GM12878 (cell line): ENCODE measurements around the gene CEBPB. TPM values are rescaled to one million over a fixed set of nuclear protein-coding genes. Genes with fewer than 3 reads are reported as not detected.
A peak's percentile ranks its signal among the peaks of the same experiment; 100 is the strongest.

Experiments used
- ATF7 ChIP-seq: fragments of 450-650 bp; IDR thresholded peaks from 2 replicates; pipeline ENCODE4 v1.6.1; 2016; ENCODE audit warnings: low read depth, mild to moderate bottlenecking
- BHLHE40 ChIP-seq, 2 experiments: fragments of 450-650 bp in 1 of 2; IDR thresholded peaks; 2 replicates each; pipeline ENCODE4 v1.6.1; 2011 to 2017; ENCODE audit warnings: low read depth in 2 of 2, borderline replicate concordance in 1 of 2, improper control_type of control experiment in 1 of 2, low read length in 1 of 2, mild to moderate bottlenecking in 1 of 2
- EED ChIP-seq: sonication (generic); IDR thresholded peaks from 2 replicates; pipeline ENCODE4 v1.6.1; 2016; ENCODE audit warnings: antibody characterized with exemption, low read depth
- EP300 ChIP-seq, 2 experiments: fragments of 150-350 bp in 1 of 2; IDR thresholded peaks; 2 replicates each; pipeline ENCODE4 v1.6.1; 2011 to 2012; ENCODE audit warnings: low read depth in 2 of 2, low read length in 2 of 2, borderline replicate concordance in 1 of 2, improper control_type of control experiment in 1 of 2, inconsistent platforms in 1 of 2; ENCODE audit not compliant: control insufficient read depth in 1 of 2
- FOXK2 ChIP-seq: fragments of 450-650 bp; IDR thresholded peaks from 2 replicates; pipeline ENCODE4 v1.6.1; 2017; ENCODE audit warnings: mild to moderate bottlenecking, moderate library complexity
- HDAC2 ChIP-seq: fragments of 200-600 bp; sonication (generic); IDR thresholded peaks from 2 replicates; pipeline ENCODE4 v1.6.1; 2017
- MTA3 ChIP-seq: IDR thresholded peaks from 2 replicates; pipeline ENCODE4 v1.6.1; 2012; ENCODE audit warnings: low read length, inconsistent platforms, borderline replicate concordance
- NBN ChIP-seq: fragments of 450-650 bp; IDR thresholded peaks from 2 replicates; pipeline ENCODE4 v1.6.1; 2016
- POLR2AphosphoS5 ChIP-seq: IDR thresholded peaks from 2 replicates; pipeline ENCODE4 v1.6.1; 2011; ENCODE audit warnings: mild to moderate bottlenecking, low read length, inconsistent platforms
- RCOR1 ChIP-seq: conservative IDR thresholded peaks from 2 replicates; pipeline ENCODE4 v1.6.1; 2012; ENCODE audit warnings: low read depth, low read length, improper control_type of control experiment
- RELA ChIP-seq: fragments of 450-650 bp; IDR thresholded peaks from 2 replicates; pipeline ENCODE4 v1.8.0; 2014; ENCODE audit warnings: borderline replicate concordance; ENCODE audit not compliant: partially characterized antibody
- RFX5 ChIP-seq: IDR thresholded peaks from 2 replicates; pipeline ENCODE4 v1.6.1; 2011; ENCODE audit warnings: low read depth, low read length, improper control_type of control experiment
- SIX5 ChIP-seq: IDR thresholded peaks from 2 replicates; pipeline ENCODE4 v1.6.1; 2011; ENCODE audit warnings: mild to moderate bottlenecking, low read depth, low read length, moderate library complexity; ENCODE audit not compliant: severe bottlenecking
- SREBF2 ChIP-seq: IDR thresholded peaks from 2 replicates; pipeline ENCODE4 v1.6.1; 2012; ENCODE audit warnings: mild to moderate bottlenecking, low read length
- STAT3 ChIP-seq: IDR thresholded peaks from 2 replicates; pipeline ENCODE4 v1.6.1; 2011; ENCODE audit warnings: low read depth, low read length, improper control_type of control experiment
- WRNIP1 ChIP-seq: IDR thresholded peaks from 2 replicates; pipeline ENCODE4 v1.6.1; 2011; ENCODE audit warnings: low read depth, low read length, improper control_type of control experiment, borderline replicate concordance
- ZBED1 ChIP-seq: IDR thresholded peaks from 2 replicates; pipeline ENCODE4 v1.6.1; 2016; ENCODE audit warnings: borderline replicate concordance
- polyA plus RNA-seq, 11 experiments: library from polyadenylated mRNA; depleted of rRNA in 4 of 11; unstranded in 6 of 11; stranded (reverse) in 5 of 11; fragments of >200 nt; fragmentation: Nextera tagmentation in 4 of 11; fragmentation: Illumina TruSeq in 1 of 11; extraction: Ambion mirVana in 4 of 11; extraction: Trizol in 1 of 11; gene quantifications; 1 replicate in 1 of 11; 2 replicates in 10 of 11; pipeline versions ENCODE4 v1.2.1 to v1.2.3, GENCODE V29; 2011 to 2016; ENCODE audit warnings: inconsistent platforms in 2 of 11, missing spikeins in 2 of 11, low read depth in 1 of 11
- total RNA-seq, 4 experiments: library from RNA; depleted of rRNA in 3 of 4; stranded (reverse); fragments of >200 nt in 3 of 4; fragmentation: Illumina TruSeq in 1 of 4; extraction: Trizol in 1 of 4; gene quantifications; 2 replicates each; pipeline versions ENCODE4 v1.2.1 to v1.2.3, GENCODE V29; 2013 to 2021
- TF ChIP-seq, protein P1 (sequence below): fragments of 450-650 bp; conservative IDR thresholded peaks from 2 replicates; pipeline ENCODE4 v1.6.1; 2017; ENCODE audit warnings: mild to moderate bottlenecking, moderate library complexity

Gene CEBPB
- total and polyA plus RNA-seq, 10 of the 15 experiments (the other 5 are each of a cell fraction or from before 2014, with no cell fraction given): 0.18 to 8.8 (median 1.6) TPM

DNA sequence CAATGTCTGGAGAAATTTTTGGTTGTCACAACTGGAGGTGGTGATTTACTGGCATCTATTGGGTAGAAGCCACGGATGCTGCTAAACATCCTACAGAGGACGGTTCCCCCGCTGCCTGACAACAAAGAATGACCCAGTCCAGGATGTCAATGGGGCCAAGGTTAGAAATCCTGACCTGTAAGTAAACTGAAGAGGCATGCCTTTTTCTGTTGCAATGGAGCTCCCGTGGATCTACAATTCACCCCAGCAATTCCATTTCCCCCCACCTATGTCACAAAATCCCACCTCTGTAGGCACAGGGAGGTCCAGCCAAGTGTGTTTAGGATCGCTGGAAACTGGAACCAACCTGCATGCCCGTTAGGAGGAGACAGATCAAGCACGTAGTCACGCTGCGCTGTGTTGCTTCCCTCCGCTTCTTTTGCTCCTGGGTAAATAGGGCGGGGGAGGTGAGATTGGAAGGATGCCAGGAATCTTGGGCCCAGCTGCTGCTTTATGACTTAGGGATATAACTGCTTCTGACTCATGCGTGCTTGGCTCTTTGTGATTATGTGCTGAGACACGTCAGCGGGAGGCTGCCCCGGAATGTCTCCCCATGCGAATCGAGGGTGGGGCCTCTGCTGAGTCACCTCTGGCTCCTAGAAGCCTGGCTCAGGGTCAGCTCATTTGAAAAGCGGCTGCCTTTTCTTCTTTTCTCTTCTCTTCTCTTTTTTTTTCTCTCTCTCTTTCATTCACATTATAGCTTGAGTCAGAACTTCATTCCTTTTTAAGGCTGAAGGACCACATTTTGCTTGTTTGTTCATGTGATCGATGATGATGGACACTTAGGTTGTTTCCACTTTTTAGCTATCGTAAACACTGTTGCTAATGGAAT, 24.7 kb upstream of the CEBPB start (continued):
- TF ChIP-seq EP300 (IDR thresholded peaks at IDR 0.05; ENCODE audit: borderline replicate concordance in 1 of 2, control insufficient read depth in 1 of 2, low read depth in 2 of 2, low read length in 2 of 2) (peak in 1 of 2 experiments; percentile 43; a peak in 1 of 4 replicates), BHLHE40 (IDR thresholded peaks at IDR 0.05; ENCODE audit: borderline replicate concordance in 1 of 2, low read depth in 2 of 2, low read length in 1 of 2) (peak; percentile 28 to 67; a peak in 1 of 4 replicates), HDAC2 (no peak), RELA (peak; percentile 48), RCOR1 (no peak), ZBED1 (no peak), ATF7 (peak; percentile 77), SREBF2 (no peak), NBN (peak; percentile 78), STAT3 (no peak), EED (peak; percentile 69; the same call in 1 of the 2 replicates), FOXK2 (peak; percentile 38), POLR2AphosphoS5 (peak; percentile 76), MTA3 (no peak), SIX5 (no peak), WRNIP1 (0 out of 2 replicates have a peak, but pooled peaks have one; percentile 60), RFX5 (no peak)
- TF ChIP-seq, protein P1, sequence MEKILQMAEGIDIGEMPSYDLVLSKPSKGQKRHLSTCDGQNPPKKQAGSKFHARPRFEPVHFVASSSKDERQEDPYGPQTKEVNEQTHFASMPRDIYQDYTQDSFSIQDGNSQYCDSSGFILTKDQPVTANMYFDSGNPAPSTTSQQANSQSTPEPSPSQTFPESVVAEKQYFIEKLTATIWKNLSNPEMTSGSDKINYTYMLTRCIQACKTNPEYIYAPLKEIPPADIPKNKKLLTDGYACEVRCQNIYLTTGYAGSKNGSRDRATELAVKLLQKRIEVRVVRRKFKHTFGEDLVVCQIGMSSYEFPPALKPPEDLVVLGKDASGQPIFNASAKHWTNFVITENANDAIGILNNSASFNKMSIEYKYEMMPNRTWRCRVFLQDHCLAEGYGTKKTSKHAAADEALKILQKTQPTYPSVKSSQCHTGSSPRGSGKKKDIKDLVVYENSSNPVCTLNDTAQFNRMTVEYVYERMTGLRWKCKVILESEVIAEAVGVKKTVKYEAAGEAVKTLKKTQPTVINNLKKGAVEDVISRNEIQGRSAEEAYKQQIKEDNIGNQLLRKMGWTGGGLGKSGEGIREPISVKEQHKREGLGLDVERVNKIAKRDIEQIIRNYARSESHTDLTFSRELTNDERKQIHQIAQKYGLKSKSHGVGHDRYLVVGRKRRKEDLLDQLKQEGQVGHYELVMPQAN: no peak
